Neural cell (in vitro differentiated cells): Measurements from ENCODE around the gene SPDL1.

Source experiments
- CTCF ChIP-seq: fragments of 450-650 bp; IDR thresholded peaks from 2 replicates; pipeline ENCODE4 v1.5.1; 2014; ENCODE audit warnings: antibody characterized with exemption, mild to moderate bottlenecking, moderate library complexity; ENCODE audit not compliant: poor library complexity, severe bottlenecking
- EP300 ChIP-seq: fragments of 450-650 bp; conservative IDR thresholded peaks from 2 replicates; pipeline ENCODE4 v1.6.1; 2014; ENCODE audit warnings: antibody characterized with exemption, mild to moderate bottlenecking, moderate library complexity; ENCODE audit not compliant: poor library complexity, severe bottlenecking
- EZH2 ChIP-seq: fragments of 200-600, 300-800 bp; shearing (Covaris generic), sonication (generic); IDR thresholded peaks from 2 replicates; pipeline ENCODE4 v1.6.1; 2014; ENCODE audit warnings: antibody characterized with exemption, low read length, borderline replicate concordance, mild to moderate bottlenecking; ENCODE audit not compliant: insufficient read depth, poor library complexity, severe bottlenecking
- POLR2AphosphoS5 ChIP-seq: IDR thresholded peaks from 2 replicates; pipeline ENCODE4 v1.6.1; 2012
- RAD21 ChIP-seq: fragments of 450-650 bp; conservative IDR thresholded peaks from 2 replicates; pipeline ENCODE4 v1.6.1; 2014; ENCODE audit warnings: antibody characterized with exemption, mild to moderate bottlenecking, moderate library complexity
- REST ChIP-seq: IDR thresholded peaks from 2 replicates; pipeline ENCODE4 v1.6.1; 2012; ENCODE audit warnings: borderline replicate concordance
- SMC3 ChIP-seq: fragments of 450-650 bp; conservative IDR thresholded peaks from 2 replicates; pipeline ENCODE4 v1.6.1; 2014; ENCODE audit warnings: antibody characterized with exemption, mild to moderate bottlenecking, moderate library complexity; ENCODE audit not compliant: poor library complexity
- TAF1 ChIP-seq: IDR thresholded peaks from 2 replicates; pipeline ENCODE4 v1.6.1; 2012; ENCODE audit warnings: low read depth

- TF ChIP-seq RAD21 (no peak), POLR2AphosphoS5 (no peak), CTCF (no peak), EZH2 (no peak), REST (no peak), EP300 (no peak), TAF1 (no peak), SMC3 (no peak)
Observed at GRCh38 chr5:169538944-169539343, 44.6 kb upstream of the SPDL1 start.
